Activated CD4-positive, alpha-beta T cell treated with anti-CD3 and anti-CD28 coated beads, Interleukin-2, amount 50 U/mL, for 16 hours (primary cell): ENCODE data around the gene SDF4.

Source experiments
- DNase-seq: peaks from one replicate; pipeline ENCODE4 v3.0.0-alpha.2; 2020

SDF4 gene

DNA sequence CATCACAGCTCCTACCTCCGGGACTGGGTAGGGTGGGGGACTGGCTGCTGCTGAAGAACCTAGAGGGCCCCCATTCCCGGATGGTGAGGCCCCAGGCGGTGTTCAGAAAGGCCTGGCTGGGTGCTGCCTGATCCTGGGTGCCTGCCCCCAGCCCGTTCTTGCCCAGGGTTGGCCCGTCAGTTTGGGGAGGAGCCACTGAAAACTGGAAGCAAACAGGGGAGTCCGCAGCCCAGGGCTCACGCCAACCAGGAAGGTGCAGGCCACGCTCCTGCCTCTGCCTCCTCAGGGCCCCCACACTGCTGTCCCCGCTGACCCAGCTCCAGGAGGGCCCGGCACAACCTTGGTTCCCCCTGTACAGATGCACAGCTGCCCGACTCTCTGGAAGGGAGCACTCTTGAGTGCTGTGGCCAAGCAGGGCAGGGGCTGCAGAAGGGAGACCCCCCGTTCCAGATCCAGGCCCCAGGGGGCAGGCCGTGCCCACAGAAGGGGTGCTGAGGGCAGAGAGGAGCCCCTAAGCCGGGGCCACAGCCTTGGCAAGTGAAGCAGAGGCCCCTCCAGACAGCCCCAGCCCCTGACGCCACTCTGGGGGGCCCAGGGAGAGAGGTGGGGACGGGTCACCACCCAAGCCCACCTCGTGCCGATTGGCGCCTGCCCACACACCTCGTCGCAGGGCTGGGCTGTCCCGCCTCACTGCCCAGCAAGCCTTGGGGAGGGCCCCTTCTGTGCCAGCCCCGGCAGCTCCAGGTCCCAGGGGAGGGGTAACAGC, 9.2 kb upstream of the SDF4 start:
- DNase-seq: no peak

DNA sequence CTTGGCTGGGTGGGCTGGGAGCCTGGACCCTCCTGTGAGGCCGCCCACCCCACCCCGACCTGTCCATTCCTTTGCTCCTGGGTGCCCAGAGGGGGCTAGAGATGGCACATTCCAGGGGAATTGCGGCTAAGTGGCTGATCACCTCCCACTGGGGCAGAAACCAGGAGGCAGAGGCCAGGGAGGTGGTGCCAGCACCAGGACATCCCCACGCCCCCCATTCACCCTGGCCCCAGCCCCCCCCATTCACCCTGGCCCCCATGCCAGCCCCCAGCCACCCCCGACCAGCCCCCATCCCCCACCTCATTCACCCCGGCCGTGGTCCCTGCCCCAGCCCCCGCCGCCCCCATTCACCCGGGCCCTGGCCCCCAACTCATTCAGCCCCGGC, 8.5 kb upstream of the SDF4 start:
- DNase-seq: no peak

DNA sequence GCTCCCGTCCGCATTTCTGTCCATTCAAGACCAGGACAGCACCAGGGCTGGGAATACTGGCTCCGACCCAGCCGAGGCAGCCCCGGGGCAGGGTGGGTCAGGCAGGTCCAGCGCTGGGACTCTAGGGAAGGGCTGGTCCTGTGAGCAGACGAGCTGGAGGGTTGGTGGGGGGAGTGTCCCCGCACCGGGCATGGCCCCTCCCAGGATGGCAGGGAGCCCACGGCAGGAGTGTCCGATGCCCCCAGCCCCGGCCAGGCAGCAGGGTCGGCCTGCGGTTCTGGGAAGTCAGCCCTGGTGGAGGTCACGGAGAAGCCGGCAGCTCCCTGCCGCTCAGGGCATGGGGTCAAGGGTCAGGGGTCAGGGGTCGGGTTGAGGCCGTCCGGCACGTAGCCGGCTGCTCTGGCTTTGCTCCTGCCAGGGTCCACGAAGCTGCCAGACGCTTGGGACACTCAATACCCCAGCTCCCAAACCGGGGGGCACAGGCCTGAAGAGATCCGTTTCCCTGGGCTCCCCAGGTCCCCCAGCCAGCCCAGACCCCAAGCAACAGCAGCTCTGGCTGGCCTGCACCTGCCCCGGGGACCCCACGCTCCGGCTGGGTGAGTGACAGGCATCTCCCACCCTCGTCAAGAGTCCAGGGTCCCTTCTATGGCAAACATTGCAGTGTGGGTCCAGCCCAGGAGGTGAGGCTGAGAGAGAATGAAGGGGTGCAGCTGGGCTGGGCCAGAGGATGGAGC, 8.0 kb upstream of the SDF4 start:
- DNase-seq: no peak

DNA sequence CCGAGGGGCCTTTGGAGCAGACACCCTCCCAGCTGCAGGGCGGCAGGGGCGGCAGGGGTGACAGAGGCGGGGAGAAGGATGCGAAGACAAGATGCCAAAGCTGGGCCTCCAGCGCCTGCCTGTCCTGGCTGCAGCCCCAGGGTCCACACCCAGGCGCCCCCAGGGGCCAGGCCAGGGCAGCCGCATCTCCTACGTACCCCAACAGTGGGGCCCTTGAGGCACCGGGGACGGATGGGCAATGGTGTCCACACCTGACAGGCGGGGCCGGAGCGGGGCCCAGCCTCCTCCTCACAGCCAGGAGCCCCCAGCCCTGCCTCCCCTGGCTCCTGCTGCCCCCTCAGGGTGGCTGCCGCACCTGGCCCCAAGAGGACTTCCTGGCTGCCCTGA, 7.4 kb upstream of the SDF4 start:
- DNase-seq: no peak

DNA sequence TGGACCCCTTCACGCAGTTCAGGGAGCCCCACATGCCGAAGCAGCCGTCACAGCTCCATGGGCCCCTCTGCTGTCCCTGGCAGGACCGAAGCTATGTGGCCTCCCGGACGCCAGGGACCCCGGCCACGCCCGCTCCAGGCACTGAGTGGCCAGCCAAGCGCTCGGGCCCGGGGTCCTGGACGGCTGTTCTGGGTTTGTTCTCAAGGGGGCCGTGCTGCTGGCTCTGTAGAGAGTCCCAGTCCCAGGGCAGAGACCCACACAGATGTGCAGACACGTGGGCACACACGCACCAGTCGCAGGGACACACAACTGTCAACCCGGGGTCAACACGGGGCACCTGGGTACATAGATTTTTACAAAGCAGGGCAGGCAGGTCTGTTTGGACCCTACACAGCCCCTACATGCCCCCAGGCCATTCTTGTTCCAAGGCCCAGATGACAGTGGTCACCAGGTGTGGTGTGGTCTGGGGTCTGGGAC, 6.9 kb upstream of the SDF4 start:
- DNase-seq: no peak

DNA sequence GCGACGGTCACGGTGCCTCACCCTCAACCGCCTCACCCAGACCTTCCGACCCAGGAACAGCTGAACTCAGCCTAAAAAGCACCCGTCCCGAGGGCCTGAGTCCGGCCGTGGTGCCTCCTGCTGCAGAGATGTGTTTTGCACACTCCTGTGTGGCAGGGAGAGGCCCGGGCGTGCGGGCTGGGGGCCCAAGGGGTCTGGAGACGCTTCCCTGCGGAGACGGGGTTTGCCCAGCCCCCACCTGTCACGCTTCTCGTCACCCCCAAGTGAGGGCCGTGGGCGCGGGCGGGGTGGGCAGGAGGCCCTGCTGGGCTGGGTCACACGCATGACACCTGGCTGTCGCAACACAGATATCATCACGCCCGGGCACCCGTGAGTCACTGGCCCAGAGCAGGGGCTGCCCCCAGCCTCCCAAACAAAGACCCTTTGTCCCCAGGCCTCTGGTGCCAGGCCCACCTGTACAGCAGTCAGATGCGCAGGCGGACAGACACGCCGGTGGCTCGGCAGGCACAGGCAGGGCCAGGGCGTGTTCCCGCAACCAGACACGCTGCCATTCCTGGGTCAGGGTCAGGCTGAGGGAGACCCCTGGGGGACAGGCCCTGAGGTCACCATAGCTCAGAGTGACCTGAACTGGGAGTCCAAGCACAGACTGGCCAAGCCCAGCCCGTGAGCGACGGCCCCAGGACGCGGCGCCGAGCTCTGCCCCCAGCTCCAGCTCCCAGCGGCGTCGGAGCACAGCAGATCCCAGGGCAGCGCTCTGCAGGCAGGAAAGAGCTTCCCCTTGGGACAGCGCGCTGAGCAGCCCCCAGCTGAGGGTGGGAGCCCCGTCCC, 6.3 kb upstream of the SDF4 start:
- DNase-seq: no peak

DNA sequence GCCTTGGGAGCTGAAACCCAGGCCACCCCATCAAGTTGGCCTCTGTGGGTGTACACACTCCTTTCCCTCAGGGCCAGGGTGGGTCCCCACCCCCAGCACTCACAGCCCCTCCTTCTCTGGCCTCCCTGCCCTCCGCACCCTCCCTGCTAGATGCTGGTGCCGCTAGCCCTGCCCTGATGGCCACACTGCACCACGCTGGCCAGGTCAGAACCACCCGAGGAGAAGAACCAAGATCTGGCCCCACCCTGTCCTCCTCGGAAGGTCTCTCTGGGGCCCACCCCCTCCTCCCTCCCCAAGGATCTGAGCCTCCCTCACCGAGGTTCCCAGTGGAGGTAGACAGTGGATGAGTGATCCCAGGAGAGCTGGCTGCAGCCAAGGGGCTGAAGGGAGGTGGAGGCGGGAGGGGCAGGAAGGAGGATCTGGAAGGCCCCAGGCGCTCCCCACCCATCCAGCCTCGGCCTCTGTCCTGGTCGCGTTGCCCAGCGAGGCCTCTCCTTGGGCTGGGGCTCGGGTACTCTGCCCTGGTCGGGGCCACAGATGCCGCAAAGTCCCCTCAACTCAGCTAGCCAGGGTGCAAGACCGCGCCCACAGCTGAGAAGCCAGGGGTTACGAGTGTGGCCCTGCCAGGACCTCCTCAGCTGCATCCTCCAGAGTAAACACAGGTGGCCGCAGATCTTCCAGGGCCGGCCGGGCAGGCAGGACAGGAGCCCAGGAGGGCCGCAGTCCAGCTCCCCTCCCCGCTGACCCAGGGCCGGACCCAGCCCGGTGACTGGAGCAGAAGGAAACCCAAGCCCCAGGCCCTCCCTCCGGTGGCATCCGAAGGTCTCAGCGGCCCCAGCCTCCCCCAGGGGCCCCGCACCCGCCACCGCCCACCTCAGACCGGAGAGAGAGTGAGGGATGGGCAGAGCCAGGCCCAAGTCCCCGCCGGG, 5.4 kb upstream of the SDF4 start:
- DNase-seq: no peak

DNA sequence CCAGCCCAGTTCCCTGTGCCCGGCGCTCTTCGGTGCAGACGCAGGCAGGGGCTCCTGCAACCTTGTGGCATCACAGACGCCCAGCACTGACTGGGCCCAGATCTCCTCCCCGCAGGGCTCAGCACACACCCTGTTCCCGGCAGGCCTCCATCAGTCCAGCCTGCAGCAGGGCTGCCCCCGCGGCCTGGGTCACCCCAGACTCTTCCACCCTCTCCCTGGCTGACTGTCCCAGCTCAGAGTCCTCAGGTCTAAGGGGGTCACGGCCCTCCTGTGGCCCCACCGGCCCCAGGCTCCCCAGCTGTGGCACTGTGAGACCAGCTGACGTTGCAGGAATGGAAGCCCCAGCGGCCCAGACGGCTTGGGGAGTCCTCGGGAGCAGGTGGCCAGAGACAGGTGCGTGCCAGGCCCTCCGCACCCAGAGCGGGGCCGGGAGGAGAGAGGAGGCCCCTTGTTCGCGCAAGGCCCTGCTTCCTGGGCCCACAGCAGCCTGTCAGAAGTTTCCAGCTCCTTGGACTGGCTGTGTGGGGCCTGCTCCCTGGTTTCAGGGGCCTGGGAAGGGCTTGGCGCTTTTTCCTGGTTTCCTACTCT, 4.5 kb upstream of the SDF4 start:
- DNase-seq: no peak

DNA sequence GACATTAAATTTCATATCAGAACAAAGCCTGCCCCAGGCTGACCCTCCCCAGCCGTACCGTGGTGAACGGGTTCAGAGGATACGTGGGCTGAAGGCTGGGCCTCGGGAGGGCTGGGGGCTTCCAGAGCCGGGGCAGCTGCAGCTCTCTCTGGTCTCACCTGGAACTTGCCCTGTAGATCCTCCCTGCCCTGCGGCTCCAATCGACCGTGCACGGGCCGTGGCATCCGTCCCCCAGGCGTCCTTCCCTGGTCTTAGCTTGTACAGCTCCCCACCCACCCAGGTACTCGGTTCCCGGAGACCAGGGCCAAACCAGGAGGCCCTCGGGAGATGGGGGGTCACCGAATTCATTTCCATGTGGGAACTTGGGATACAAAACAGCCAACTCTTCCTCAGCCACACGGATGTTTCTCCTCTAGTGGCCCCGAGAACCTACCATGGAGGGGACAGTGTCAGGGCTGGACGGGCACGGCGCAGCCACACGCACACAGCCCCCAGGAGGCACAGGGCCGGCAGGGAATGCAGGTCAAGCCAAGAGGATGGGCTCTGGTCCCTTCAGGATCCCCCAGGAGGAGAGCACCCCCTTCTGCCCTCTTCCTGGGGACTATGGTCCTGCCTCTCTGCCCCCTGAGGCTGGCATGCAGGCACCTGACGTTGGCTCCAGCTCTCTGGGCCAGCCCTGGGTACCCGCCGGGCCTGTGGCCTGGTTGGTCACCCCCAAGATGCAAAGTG, 3.4 kb upstream of the SDF4 start:
- DNase-seq: no peak

DNA sequence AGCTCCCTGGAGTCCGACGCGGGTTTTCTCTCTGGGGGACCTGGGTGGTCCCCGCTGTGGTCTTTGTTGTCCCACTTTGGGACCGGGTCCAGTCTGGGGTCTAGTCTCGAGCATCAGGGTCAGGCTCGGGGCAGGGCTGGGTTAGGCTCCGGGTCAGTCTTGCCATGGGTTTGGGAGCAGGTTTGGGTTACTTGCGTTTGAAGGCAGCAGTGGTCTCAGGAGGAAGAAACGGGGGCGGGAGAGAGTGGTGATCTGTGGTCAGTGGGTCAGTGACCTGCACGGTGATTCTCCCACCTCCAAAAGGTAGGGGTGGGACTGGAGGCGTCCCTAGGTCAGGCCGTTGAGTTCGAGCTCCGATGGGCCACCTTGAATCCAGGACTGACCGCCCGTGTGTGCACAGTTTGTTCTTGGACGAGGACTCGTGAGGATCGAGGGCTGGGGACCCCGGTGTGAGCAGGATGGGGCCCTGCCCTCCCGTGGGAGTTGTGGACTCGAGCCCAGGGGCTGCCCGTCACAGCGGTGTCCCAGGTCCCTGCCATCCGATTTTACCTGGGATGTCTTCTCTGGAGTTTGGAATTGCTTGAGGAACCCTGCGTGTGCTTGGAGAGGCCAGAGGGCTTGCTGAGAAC, 2.5 kb upstream of the SDF4 start:
- no peak for DNase-seq

DNA sequence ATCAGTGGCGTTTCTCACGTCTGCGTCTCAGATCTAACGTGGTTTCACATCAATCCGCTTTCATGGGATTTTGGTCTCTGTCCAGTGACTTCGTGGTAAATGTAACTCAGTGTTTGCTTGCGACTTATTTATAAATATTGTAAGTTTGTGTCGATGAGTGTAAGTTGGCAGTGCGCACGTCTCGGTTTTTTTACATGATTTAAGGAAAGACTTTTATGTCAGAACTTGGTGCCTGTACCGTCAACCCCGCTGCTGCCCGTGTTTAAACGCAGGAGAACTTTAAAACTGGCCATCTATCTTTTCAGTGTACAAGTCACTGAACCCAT, 1.7 kb upstream of the SDF4 start:
- DNase-seq: no peak

DNA sequence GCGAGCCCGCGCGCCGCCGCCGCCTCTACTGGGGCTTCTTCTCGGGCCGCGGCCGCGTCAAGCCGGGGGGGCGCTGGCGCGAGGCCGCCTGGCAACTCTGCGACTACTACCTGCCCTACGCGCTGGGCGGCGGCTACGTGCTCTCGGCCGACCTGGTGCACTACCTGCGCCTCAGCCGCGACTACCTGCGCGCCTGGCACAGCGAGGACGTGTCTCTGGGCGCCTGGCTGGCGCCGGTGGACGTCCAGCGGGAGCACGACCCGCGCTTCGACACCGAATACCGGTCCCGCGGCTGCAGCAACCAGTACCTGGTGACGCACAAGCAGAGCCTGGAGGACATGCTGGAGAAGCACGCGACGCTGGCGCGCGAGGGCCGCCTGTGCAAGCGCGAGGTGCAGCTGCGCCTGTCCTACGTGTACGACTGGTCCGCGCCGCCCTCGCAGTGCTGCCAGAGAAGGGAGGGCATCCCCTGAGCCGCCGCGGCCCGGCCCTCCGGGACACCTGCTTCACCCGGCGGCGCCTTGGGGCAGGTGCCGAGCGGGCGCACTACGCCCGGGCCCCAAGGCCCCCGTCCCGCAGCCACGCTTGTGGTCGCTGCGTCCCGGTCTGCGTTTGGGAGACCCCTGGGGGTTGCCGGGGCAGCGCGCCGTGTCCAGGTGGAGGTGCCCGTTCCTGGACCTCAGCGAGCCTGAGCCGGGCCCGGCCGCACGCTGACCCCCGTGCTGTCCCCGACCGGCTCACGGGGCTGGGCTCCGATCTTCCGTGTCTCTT, 1.2 kb upstream of the SDF4 start:
- DNase-seq: no peak

DNA sequence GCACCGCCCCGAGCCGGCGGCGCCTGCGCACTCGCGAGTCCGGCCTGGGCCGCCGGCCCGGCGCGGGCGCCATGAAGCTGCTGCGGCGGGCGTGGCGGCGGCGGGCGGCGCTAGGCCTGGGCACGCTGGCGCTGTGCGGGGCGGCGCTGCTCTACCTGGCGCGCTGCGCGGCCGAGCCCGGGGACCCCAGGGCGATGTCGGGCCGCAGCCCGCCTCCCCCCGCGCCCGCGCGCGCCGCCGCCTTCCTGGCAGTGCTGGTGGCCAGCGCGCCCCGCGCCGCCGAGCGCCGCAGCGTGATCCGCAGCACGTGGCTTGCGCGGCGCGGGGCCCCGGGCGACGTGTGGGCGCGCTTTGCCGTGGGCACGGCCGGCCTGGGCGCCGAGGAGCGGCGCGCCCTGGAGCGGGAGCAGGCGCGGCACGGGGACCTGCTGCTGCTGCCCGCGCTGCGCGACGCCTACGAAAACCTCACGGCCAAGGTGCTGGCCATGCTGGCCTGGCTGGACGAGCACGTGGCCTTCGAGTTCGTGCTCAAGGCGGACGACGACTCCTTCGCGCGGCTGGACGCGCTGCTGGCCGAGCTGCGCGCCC, 501 bp upstream of the SDF4 start, which contains the start of gene B3GALT6:
Gene B3GALT6 (plus strand): TSS at position 30 of the 588 bp plus-strand sequence. CDS start 42 bp downstream, at position 72.
- DNase-seq: no peak

DNA sequence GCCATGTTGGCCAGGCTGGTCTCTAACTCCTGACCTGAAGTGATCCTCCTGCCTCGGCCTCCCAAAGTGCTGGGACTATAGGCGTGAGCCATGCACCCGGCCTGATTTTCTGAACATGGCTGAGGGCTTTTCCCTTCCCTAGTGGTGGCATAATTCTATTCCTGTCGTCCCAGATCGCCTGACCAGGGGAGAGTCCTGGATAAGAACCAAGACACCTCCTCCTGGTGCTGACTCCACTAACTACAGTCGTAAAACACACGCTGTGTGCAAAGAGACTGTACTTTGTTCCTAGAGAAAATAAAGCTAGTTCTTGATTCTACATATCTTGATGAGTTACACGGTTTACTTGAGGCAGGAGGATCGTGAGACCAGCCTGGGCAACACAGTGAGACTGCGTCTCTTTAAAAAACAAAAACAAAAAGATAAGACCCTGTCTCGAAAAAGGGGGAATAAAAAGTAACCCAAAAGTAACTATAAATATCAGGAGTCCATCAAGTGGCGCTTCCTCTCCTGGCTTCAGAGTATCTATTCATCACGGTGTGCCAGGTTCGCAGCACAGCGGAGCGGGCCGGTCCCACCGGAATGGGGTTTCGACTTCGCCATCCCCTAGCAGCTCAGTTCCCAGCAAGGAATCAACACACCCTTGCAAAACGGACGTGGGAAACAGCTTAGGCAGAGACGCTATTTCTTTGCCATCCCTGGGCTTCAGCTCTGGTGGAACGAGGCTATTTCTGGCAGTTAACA, 973 bp downstream of the SDF4 start:
- no peak for DNase-seq

DNA sequence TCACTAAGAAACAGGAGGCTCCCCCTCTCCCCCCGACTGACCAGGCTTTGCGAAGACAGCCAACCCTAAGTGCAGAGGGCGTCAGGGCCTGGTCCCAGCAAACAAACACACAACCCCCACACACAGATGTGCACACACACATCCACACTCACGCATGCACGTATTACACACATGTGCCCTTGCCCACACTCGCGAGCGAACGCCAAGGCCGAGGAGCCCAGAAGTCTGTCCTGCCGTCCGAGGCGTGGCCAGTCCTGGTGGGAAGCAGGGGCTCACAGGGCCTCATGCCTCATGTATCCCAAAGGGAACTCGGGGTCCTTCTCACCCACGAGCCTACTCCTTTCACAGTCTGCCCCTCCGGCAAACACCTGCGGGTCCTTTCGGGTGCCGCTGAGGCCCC, 2.0 kb downstream of the SDF4 start:
- DNase-seq: no peak

DNA sequence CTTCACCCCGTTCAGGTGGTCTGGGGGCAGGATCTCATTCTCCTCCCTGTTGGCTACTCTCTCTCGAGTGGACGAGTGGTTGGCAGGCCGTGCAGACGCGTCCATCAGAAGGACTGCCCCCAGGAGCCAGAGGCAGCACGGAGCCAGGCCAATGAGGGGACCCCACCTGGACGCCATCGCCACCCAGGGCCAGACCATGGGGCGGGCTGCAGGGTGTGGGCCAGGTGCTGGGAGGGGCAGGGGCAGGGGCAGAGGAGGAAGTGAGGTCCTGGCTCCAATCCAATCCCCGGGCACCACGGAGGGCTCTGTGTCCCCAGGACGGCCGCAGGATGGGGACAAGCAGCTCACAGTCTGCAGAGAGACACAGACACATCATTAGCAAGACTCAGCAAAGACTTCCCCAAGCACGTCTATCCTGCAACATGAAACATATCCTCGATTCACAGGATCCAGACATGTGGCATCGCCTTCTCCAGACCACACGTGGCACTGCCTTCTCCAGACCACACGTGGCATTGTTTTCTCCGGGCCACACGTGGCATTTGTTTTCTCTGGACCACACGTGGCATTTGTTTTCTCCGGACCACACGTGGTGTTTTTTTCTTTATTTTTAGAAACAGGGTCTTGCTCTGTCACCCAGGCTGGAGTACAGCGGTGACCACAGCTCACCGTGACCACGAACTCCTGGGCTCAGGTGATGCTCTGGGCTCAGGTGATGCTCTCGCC, 3.0 kb downstream of the SDF4 start:
- DNase-seq: no peak

DNA sequence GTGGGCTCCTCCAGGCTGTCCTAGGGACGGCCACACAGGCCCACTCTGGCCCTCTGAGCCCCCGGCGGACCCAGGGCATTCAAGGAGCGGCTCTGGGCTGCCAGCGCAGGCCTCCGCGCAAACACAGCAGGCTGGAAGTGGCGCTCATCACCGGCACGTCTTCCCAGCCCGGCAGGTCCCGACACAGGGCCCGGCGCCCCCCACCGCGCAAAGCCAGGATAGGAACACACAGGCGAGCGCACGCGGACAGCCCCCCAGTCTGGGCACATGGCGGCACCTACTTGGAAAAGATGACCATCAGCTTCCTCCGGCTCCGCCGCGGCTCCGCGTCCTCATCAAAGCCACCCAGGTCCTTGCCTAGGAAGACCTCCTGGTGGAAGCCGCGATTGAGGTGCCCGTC, 3.6 kb downstream of the SDF4 start:
- no peak for DNase-seq

DNA sequence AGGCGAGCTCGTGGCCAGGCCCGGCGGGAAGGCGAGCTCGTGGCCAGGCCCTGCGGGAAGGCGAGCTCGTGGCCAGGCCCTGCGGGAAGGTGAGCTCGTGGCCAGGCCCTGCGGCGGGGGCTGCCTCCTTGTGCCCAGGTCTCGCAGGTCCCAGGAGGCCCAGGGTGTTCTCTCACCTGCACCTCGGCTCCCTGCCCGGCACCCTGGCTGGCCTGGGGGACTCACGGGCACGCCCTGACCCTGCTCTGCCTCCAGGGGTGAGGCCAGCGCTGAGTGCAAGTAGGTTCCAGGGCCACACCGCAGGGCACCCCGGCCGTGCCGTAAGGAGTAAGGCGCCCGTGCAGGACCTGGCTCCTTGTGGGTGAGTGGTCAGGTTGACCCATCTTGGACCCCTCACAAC, 4.4 kb downstream of the SDF4 start:
- no peak for DNase-seq
